ENCODE data around the gene DAG1. TPM values are rescaled to one million over a fixed set of nuclear protein-coding genes. Genes with fewer than 3 reads are reported as not detected.
"Not testable (repeated sequence)": the region's sequence is repeated elsewhere in the genome, so short reads cannot be mapped to it uniquely, and the experiment has no call there.

DAG1 gene
- total and polyA plus RNA-seq, 10 donors: 3.0 to 42.7 (median 27.3) TPM

DNA sequence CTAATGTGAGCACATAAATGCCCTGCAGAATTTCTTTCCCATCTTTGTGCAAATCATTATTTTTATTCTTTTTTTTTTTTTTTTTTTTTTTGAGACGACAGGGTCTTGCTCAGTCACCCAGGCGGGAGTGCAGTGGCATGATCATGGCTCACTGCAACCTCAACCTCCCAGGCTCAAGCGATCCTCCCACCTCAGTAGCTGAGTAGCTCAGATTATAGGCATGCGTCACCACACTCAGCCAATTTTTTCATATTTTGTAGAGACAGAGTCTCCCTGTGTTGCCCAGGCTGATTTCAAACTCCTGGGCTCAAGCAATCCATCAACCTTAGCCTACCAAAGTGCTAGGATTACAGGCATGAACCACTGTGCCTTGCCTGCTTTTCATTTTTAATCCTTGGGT lies 22.9 kb downstream of the DAG1 start:
- Histone ChIP-seq H3K27ac (no peak overlapping the region), H3K27me3 (replicated peaks in 1 of 7) (no peaks in the 10 kb centered on the region), H3K9me3 (no peaks in the 10 kb centered on the region), H3K36me3 (peaks cover 0 to 40% (median 9%) of the 10 kb centered on the region in 6 donors), H3K4me3 (no peak overlapping the region), H3K4me1 (peaks cover 0 to 13% (median 10%) of the 10 kb centered on the region in 6 donors)
- intact Hi-C loops (cut with DNase I; ENCODE audit: low total_unique reads): no loop called here
- TF ChIP-seq, protein P1, sequence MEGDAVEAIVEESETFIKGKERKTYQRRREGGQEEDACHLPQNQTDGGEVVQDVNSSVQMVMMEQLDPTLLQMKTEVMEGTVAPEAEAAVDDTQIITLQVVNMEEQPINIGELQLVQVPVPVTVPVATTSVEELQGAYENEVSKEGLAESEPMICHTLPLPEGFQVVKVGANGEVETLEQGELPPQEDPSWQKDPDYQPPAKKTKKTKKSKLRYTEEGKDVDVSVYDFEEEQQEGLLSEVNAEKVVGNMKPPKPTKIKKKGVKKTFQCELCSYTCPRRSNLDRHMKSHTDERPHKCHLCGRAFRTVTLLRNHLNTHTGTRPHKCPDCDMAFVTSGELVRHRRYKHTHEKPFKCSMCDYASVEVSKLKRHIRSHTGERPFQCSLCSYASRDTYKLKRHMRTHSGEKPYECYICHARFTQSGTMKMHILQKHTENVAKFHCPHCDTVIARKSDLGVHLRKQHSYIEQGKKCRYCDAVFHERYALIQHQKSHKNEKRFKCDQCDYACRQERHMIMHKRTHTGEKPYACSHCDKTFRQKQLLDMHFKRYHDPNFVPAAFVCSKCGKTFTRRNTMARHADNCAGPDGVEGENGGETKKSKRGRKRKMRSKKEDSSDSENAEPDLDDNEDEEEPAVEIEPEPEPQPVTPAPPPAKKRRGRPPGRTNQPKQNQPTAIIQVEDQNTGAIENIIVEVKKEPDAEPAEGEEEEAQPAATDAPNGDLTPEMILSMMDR (IDR thresholded peaks at IDR 0.05 in 8 of 11, conservative IDR thresholded peaks at IDR 0.05 in 3 of 11): no peak
- TF ChIP-seq POLR2AphosphoS5 (IDR thresholded peaks at IDR 0.05) (no peak), POLR2A (IDR thresholded peaks at IDR 0.05) (no peak)
- WGBS, 5 donors: 91 to 98% (median 92%) methylated on average over 4 of the region's 4 CpGs
- DNase-seq: no peak

DNA sequence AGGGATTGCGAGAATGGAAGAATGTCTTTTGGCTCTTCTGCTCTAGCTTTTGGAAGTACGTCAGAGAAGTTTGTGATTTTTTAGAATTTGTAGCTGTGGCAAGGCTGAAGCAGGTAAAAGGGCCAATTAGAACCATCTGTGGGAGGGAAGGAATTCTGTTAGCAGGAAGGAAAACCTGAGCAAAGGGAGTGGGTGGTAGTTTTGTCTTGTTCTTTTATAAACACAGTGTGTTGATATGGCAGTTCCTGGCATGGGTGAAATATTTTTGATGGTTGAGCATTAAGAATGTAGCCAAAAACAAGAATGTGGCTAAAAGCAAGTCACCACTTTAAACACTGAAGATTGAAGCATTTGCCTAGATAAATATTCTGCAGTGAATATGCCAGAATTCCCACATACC lies 23.8 kb downstream of the DAG1 start:
- TF ChIP-seq, protein P1 (IDR thresholded peaks at IDR 0.05 in 8 of 11, conservative IDR thresholded peaks at IDR 0.05 in 3 of 11): no peak
- TF ChIP-seq POLR2A (IDR thresholded peaks at IDR 0.05) (no peak), POLR2AphosphoS5 (IDR thresholded peaks at IDR 0.05) (no peak)
- 97 to 99% (median 98%) methylated on average over 2 of the region's 2 CpGs for WGBS, 5 donors
- no peaks in the 10 kb centered on the region for H3K9me3 ChIP-seq
- intact Hi-C loops (cut with DNase I; ENCODE audit: low total_unique reads): no loop called here
- H3K27me3 ChIP-seq (replicated peaks in 1 of 7): no peaks in the 10 kb centered on the region
- no peak for DNase-seq
- peaks cover 0 to 13% (median 10%) of the 10 kb centered on the region in 6 donors for H3K4me1 ChIP-seq
- peaks cover 0 to 31% (median 2%) of the 10 kb centered on the region in 6 donors for H3K36me3 ChIP-seq
- H3K27ac ChIP-seq: no peak overlapping the region
- no peak overlapping the region for H3K4me3 ChIP-seq

DNA sequence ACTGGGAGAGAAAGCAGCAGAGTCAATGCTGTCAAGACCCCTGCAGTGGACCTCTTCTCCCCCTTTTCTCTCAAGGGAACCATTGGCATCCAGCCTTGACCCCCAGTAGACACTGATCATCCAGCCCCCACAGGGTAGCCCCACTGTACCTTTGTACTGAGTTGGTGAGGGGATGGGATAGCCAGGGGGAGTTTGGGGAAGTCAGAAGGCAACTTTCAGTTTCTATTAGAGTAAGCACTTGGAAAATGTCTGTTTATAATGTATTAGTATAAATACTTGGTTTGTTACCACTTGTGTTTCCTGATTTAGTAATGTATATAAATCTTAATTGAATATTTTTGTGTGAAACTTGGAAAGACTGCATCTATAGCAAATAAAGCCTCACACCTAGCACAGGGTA lies 25.0 kb downstream of the DAG1 start:
- peaks cover 0 to 20% (median 0%) of the 10 kb centered on the region in 6 donors for H3K36me3 ChIP-seq
- DNase-seq: no peak
- peak overlapping the region in 3 of 8 donors; percentile 28 to 50 (median 42) for H3K27ac ChIP-seq
- H3K4me1 ChIP-seq: peaks cover 0 to 13% (median 10%) of the 10 kb centered on the region in 6 donors
- TF ChIP-seq POLR2AphosphoS5 (IDR thresholded peaks at IDR 0.05): no peak
- no peak for TF ChIP-seq POLR2A (IDR thresholded peaks at IDR 0.05)
- TF ChIP-seq, protein P1 (IDR thresholded peaks at IDR 0.05 in 8 of 11, conservative IDR thresholded peaks at IDR 0.05 in 3 of 11): no peak
- intact Hi-C loops (cut with DNase I; ENCODE audit: low total_unique reads): no loop called here
- H3K27me3 ChIP-seq (replicated peaks in 1 of 7): no peaks in the 10 kb centered on the region
- H3K4me3 ChIP-seq: no peak overlapping the region
- no peaks in the 10 kb centered on the region for H3K9me3 ChIP-seq

DNA sequence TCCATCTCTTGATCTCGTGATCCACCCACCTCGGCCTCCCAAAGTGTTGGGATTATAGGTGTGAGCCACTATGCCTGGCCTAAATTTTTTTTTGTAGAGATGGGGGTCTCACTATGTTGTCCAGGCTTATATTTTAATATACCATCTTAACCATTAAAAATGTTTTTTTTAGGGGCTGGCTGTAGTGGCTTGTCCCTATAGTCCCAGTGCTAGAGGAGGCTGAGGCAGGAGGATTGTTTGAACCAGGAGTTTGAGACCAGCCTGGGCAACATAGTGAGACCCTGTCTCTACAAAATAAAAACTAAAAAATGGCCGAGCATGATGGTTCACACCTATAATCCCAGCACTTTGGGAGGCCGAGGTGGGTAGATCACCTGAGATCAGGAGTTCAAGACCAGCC lies 26.8 kb downstream of the DAG1 start:
- H3K9me3 ChIP-seq; H3K4me3 ChIP-seq; intact Hi-C loops (cut with DNase I; ENCODE audit: low total_unique reads); DNase-seq; H3K27ac ChIP-seq; H3K27me3 ChIP-seq (replicated peaks in 1 of 7): not testable (repeated sequence)
- Histone ChIP-seq H3K4me1 (peaks cover 0 to 25% (median 16%) of the 10 kb centered on the region in 6 donors), H3K36me3 (peaks cover 0 to 12% (median 0%) of the 10 kb centered on the region in 6 donors)
- WGBS, 5 donors: 95 to 99% (median 97%) methylated on average over 4 of the region's 4 CpGs

DNA sequence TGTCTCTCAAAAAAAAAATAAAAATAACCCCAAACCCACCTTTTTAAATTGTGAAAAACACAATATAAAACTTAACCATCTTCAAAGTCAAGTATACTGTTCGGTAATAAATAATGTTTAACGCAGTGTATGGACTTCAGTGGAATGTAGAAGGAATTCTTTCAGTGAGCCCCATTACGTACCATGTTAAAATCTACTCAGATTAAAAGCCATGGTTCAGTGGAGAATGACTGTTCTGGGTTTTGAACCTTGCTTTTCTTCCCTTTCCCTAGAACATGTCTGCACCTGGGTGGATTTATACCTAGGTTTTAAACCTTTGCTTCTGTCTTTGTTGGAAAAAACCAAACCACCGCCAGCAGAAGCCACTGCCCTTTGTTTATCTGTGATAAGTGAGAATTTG lies 27.5 kb downstream of the DAG1 start:
- H3K27ac ChIP-seq: no peak overlapping the region
- intact Hi-C loops (cut with DNase I; ENCODE audit: low total_unique reads): no loop called here
- TF ChIP-seq POLR2AphosphoS5 (IDR thresholded peaks at IDR 0.05) (no peak), POLR2A (IDR thresholded peaks at IDR 0.05) (no peak)
- TF ChIP-seq, protein P1 (IDR thresholded peaks at IDR 0.05 in 8 of 11, conservative IDR thresholded peaks at IDR 0.05 in 3 of 11): no peak

More for the DNA sequence above, 27.5 kb downstream of the DAG1 start:
- Histone ChIP-seq H3K9me3 (no peaks in the 10 kb centered on the region), H3K4me3 (no peak overlapping the region), H3K36me3 (peaks cover 0 to 18% (median 0%) of the 10 kb centered on the region in 6 donors), H3K4me1 (peaks cover 0 to 25% (median 16%) of the 10 kb centered on the region in 6 donors), H3K27me3 (replicated peaks in 1 of 7) (no peaks in the 10 kb centered on the region)
- 91 to 96% (median 93%) methylated on average over 4 of the region's 4 CpGs for WGBS, 5 donors
- no peak for DNase-seq
